MM.1S (cell line): ENCODE data around the gene RHOF.

Source experiments
- EZH2 ChIP-seq: fragments of 300-600 bp; sonication (generic); optimal IDR thresholded peaks from 2 replicates; pipeline ENCODE3; 2017; ENCODE audit warnings: low read depth, mild to moderate bottlenecking, antibody characterized with exemption, low read length, mixed read lengths
- EZH2phosphoT487 ChIP-seq: fragments of 300-600 bp; sonication (generic); IDR thresholded peaks from 2 replicates; pipeline ENCODE4 v1.6.1; 2018; ENCODE audit warnings: antibody characterized with exemption, low read length
- TF ChIP-seq, protein P1 (sequence below): fragments of 300-600 bp; sonication (generic); IDR thresholded peaks from 2 replicates; pipeline ENCODE4 v1.5.1; 2016; ENCODE audit warnings: antibody characterized with exemption, low read length, mixed read lengths

DNA sequence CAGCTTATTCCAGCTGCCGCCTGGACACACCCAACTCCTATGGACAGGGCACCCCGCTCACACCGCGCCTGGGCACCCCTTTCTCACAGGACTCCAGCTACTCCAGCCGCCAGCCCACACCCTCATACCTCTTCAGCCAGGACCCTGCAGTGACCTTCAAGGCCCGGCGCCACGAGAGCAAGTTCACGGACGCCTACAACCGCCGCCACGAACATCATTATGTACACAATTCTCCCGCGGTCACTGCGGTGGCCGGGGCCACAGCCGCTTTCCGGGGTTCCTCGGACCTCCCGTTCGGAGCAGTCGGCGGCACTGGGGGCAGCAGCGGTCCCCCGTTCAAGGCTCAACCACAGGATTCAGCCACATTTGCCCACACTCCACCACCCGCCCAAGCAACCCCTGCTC lies 16.2 kb upstream of the RHOF start:
- TF ChIP-seq, protein P1, sequence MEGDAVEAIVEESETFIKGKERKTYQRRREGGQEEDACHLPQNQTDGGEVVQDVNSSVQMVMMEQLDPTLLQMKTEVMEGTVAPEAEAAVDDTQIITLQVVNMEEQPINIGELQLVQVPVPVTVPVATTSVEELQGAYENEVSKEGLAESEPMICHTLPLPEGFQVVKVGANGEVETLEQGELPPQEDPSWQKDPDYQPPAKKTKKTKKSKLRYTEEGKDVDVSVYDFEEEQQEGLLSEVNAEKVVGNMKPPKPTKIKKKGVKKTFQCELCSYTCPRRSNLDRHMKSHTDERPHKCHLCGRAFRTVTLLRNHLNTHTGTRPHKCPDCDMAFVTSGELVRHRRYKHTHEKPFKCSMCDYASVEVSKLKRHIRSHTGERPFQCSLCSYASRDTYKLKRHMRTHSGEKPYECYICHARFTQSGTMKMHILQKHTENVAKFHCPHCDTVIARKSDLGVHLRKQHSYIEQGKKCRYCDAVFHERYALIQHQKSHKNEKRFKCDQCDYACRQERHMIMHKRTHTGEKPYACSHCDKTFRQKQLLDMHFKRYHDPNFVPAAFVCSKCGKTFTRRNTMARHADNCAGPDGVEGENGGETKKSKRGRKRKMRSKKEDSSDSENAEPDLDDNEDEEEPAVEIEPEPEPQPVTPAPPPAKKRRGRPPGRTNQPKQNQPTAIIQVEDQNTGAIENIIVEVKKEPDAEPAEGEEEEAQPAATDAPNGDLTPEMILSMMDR = no peak
- no peak for TF ChIP-seq EZH2
- no peak for TF ChIP-seq EZH2phosphoT487
